ENCODE results near the gene IFRD2. TPM values are rescaled to one million over a fixed set of nuclear protein-coding genes. Genes with fewer than 3 reads are reported as not detected.
"Not testable (repeated sequence)": the region's sequence is repeated elsewhere in the genome, so short reads cannot be mapped to it uniquely, and the experiment has no call there.

The IFRD2 gene
- total RNA-seq, 2 experiments from 2014 or later = 30.0 to 30.4 TPM

GRCh38 chr3:50314816-50315215, 22.6 kb upstream of the IFRD2 start:
- DNase-seq (peak in 1 of 14 experiments; percentile 8), ATAC-seq (ENCODE audit: poor library complexity) (no peak)
- H3K4me3 ChIP-seq (ENCODE audit: low read length) = no peak overlapping the region
- Mint-ChIP-seq H3K27ac (peak overlapping the region; percentile 69), H3K4me3 (no peak overlapping the region), H3K36me3 (ENCODE audit: low read depth) (no peaks in the 10 kb centered on the region), H3K27me3 (no peaks in the 10 kb centered on the region), H3K4me1 (ENCODE audit: low read depth) (peaks cover 30% of the 10 kb centered on the region), H3K9me3 (no peaks in the 10 kb centered on the region)
- no peak for TF ChIP-seq CTCF (IDR thresholded peaks at IDR 0.05)
- H3K9me3 ChIP-seq (ENCODE audit: control insufficient read depth in 1 of 2, insufficient read depth in 1 of 2, low read length in 2 of 2) = no peaks in the 10 kb centered on the region
- ChIA-PET CTCF (interaction anchor here (1.5 to 2.2 kb wide), 2 partner anchors 10 to 120 kb away, joined by 5 to 7 read pairs; no protein-coding TSS in a partner anchor), POLR2A (interaction anchor here (0.9 to 1.5 kb wide), 4 partner anchors 10 to 120 kb away, joined by 3 to 5 read pairs (median 3); partner anchors contain the start of genes HYAL3 and NAA80)
- H3K27me3 ChIP-seq (ENCODE audit: control insufficient read depth in 1 of 2, insufficient read depth in 2 of 2, low read length in 2 of 2) = no peaks in the 10 kb centered on the region
- H3K36me3 ChIP-seq (ENCODE audit: insufficient read depth, low read length) = no peaks in the 10 kb centered on the region
- peaks cover 42% of the 10 kb centered on the region for H3K4me1 ChIP-seq (ENCODE audit: insufficient read depth, low read length)
- intact Hi-C loops (cut with DNase I, micrococcal nuclease) = no loop called here
- no peak overlapping the region for H3K27ac ChIP-seq (ENCODE audit: low read depth in 1 of 2, low read length in 2 of 2)

- Mint-ChIP-seq H3K4me3 (no peak overlapping the region), H3K9me3 (no peaks in the 10 kb centered on the region), H3K4me1 (ENCODE audit: low read depth) (peaks cover 25% of the 10 kb centered on the region), H3K27me3 (no peaks in the 10 kb centered on the region), H3K27ac (no peak overlapping the region), H3K36me3 (ENCODE audit: low read depth) (no peaks in the 10 kb centered on the region)
- ChIA-PET POLR2A (interaction anchor here (0.9 to 1.5 kb wide), 2 partner anchors 10 to 119 kb away, joined by 3 read pairs; no protein-coding TSS in a partner anchor), CTCF (interaction anchor here (1.3 kb wide), 1 partner anchor 10 kb away, joined by 3 read pairs; no protein-coding TSS in a partner anchor)
- intact Hi-C loops (cut with DNase I, micrococcal nuclease) = no loop called here
- TF ChIP-seq CTCF (IDR thresholded peaks at IDR 0.05) = no peak
- Histone ChIP-seq H3K9me3 (ENCODE audit: control insufficient read depth in 1 of 2, insufficient read depth in 1 of 2, low read length in 2 of 2) (no peaks in the 10 kb centered on the region), H3K4me1 (ENCODE audit: insufficient read depth, low read length) (peaks cover 37% of the 10 kb centered on the region), H3K27ac (ENCODE audit: low read depth in 1 of 2, low read length in 2 of 2) (no peak overlapping the region), H3K36me3 (ENCODE audit: insufficient read depth, low read length) (no peaks in the 10 kb centered on the region), H3K27me3 (ENCODE audit: control insufficient read depth in 1 of 2, insufficient read depth in 2 of 2, low read length in 2 of 2) (no peaks in the 10 kb centered on the region), H3K4me3 (ENCODE audit: low read length) (no peak overlapping the region)
- no peak for DNase-seq
- ATAC-seq (ENCODE audit: poor library complexity) = no peak
These were observed 22.1 kb upstream of the IFRD2 start for GRCh38 chr3:50314342-50314741.

GRCh38 chr3:50312041-50312440, 19.8 kb upstream of the IFRD2 start:
- H3K4me3 Mint-ChIP-seq; H3K27me3 Mint-ChIP-seq; H3K36me3 Mint-ChIP-seq (ENCODE audit: low read depth); ATAC-seq (ENCODE audit: poor library complexity); H3K27me3 ChIP-seq (ENCODE audit: control insufficient read depth in 1 of 2, insufficient read depth in 2 of 2, low read length in 2 of 2); H3K4me3 ChIP-seq (ENCODE audit: low read length); POLR2A ChIA-PET; intact Hi-C loops (cut with DNase I, micrococcal nuclease); H3K27ac Mint-ChIP-seq; H3K27ac ChIP-seq (ENCODE audit: low read depth in 1 of 2, low read length in 2 of 2); H3K9me3 ChIP-seq (ENCODE audit: control insufficient read depth in 1 of 2, insufficient read depth in 1 of 2, low read length in 2 of 2); H3K9me3 Mint-ChIP-seq; DNase-seq; H3K36me3 ChIP-seq (ENCODE audit: insufficient read depth, low read length); CTCF ChIA-PET: not testable (repeated sequence)
- peaks cover 16% of the 10 kb centered on the region for H3K4me1 ChIP-seq (ENCODE audit: insufficient read depth, low read length)
- peaks cover 15% of the 10 kb centered on the region for H3K4me1 Mint-ChIP-seq (ENCODE audit: low read depth)

GRCh38 chr3:50304601-50305000, 12.4 kb upstream of the IFRD2 start:
- intact Hi-C loops (cut with DNase I, micrococcal nuclease) = no loop called here

More at GRCh38 chr3:50304601-50305000, 12.4 kb upstream of the IFRD2 start:
- Mint-ChIP-seq H3K9me3 (no peaks in the 10 kb centered on the region), H3K4me1 (ENCODE audit: low read depth) (peaks cover 10% of the 10 kb centered on the region), H3K36me3 (ENCODE audit: low read depth) (no peaks in the 10 kb centered on the region), H3K27me3 (no peaks in the 10 kb centered on the region), H3K4me3 (no peak overlapping the region), H3K27ac (peak overlapping the region; percentile 40)
- Histone ChIP-seq H3K27me3 (ENCODE audit: control insufficient read depth in 1 of 2, insufficient read depth in 2 of 2, low read length in 2 of 2) (no peaks in the 10 kb centered on the region), H3K36me3 (ENCODE audit: insufficient read depth, low read length) (no peaks in the 10 kb centered on the region), H3K4me1 (ENCODE audit: insufficient read depth, low read length) (peaks cover 11% of the 10 kb centered on the region), H3K9me3 (ENCODE audit: control insufficient read depth in 1 of 2, insufficient read depth in 1 of 2, low read length in 2 of 2) (peaks cover 0 to 8% of the 10 kb centered on the region in 2 experiments), H3K27ac (ENCODE audit: low read depth in 1 of 2, low read length in 2 of 2) (no peak overlapping the region), H3K4me3 (ENCODE audit: low read length) (no peak overlapping the region)
- POLR2A ChIA-PET = interaction anchor here (0.9 kb wide), 1 partner anchor 10 kb away, joined by 3 read pairs; no protein-coding TSS in a partner anchor
- ATAC-seq (ENCODE audit: poor library complexity) = no peak
- DNase-seq = peak in 1 of 14 experiments; percentile 16
- TF ChIP-seq CTCF (IDR thresholded peaks at IDR 0.05) = no peak
- CTCF ChIA-PET = no interaction called here
